ENCODE measurements around the gene DGKD.

The DGKD gene

GRCh38 chr2:233461481-233461891 lies 107.2 kb downstream of the DGKD start:
- no peak for DNase-seq (ENCODE audit: low read depth in 2 of 2)

GRCh38 chr2:233462202-233462785 lies 108.0 kb downstream of the DGKD start:
- no peak for DNase-seq (ENCODE audit: low read depth in 2 of 2)

GRCh38 chr2:233462826-233463470 lies 108.7 kb downstream of the DGKD start:
- no peak for DNase-seq (ENCODE audit: low read depth in 2 of 2)

- DNase-seq (ENCODE audit: low read depth in 2 of 2), result no peak
These were observed 109.3 kb downstream of the DGKD start for GRCh38 chr2:233463586-233463985.

GRCh38 chr2:233464056-233464455 lies 109.8 kb downstream of the DGKD start:
- no peak for DNase-seq (ENCODE audit: low read depth in 2 of 2)

GRCh38 chr2:233464531-233465240 lies 110.4 kb downstream of the DGKD start:
- DNase-seq (ENCODE audit: low read depth in 2 of 2), result no peak

GRCh38 chr2:233466991-233467603 lies 112.8 kb downstream of the DGKD start:
- DNase-seq (ENCODE audit: low read depth in 2 of 2), result no peak

- no peak for DNase-seq (ENCODE audit: low read depth in 2 of 2)
These were observed 113.9 kb downstream of the DGKD start for GRCh38 chr2:233468047-233468740.

GRCh38 chr2:233468741-233469110 lies 114.4 kb downstream of the DGKD start:
- no peak for DNase-seq (ENCODE audit: low read depth in 2 of 2)

- DNase-seq (ENCODE audit: low read depth in 2 of 2), result no peak
These were observed 115.1 kb downstream of the DGKD start for GRCh38 chr2:233469261-233470010.

- DNase-seq (ENCODE audit: low read depth in 2 of 2), result no peak
These were observed 115.9 kb downstream of the DGKD start for GRCh38 chr2:233470011-233470687.

GRCh38 chr2:233470839-233471238 lies 116.5 kb downstream of the DGKD start:
- no peak for DNase-seq (ENCODE audit: low read depth in 2 of 2)

GRCh38 chr2:233471291-233472035 lies 117.2 kb downstream of the DGKD start:
- DNase-seq (ENCODE audit: low read depth in 2 of 2), result no peak

GRCh38 chr2:233473386-233473791 lies 119.1 kb downstream of the DGKD start:
- DNase-seq (ENCODE audit: low read depth in 2 of 2), result no peak

- DNase-seq (ENCODE audit: low read depth in 2 of 2), result no peak
These were observed 119.6 kb downstream of the DGKD start for GRCh38 chr2:233473878-233474277.

- no peak for DNase-seq (ENCODE audit: low read depth in 2 of 2)
These were observed 120.2 kb downstream of the DGKD start for GRCh38 chr2:233474308-233475160.

- no peak for DNase-seq (ENCODE audit: low read depth in 2 of 2)
These were observed 121.7 kb downstream of the DGKD start for GRCh38 chr2:233476063-233476410.

GRCh38 chr2:233476651-233477547 lies 122.6 kb downstream of the DGKD start:
- DNase-seq (ENCODE audit: low read depth in 2 of 2), result no peak
